ENCODE results near the gene PLIN5.
"Not testable (repeated sequence)": the region's sequence is repeated elsewhere in the genome, so short reads cannot be mapped to it uniquely, and the experiment has no call there.

PLIN5 gene

GRCh38 chr19:4542896-4543841, 8.1 kb upstream of the PLIN5 start:
- no peak for FAIRE-seq

- not testable (repeated sequence) for FAIRE-seq
Measured at GRCh38 chr19:4541806-4542145, 6.8 kb upstream of the PLIN5 start.

GRCh38 chr19:4541114-4541805, 6.2 kb upstream of the PLIN5 start:
- no peak for FAIRE-seq

GRCh38 chr19:4539693-4540581, 4.9 kb upstream of the PLIN5 start, which contains the start of gene LRG1:
Gene LRG1 (minus strand): TSS chr19:4540036. CDS start chr19:4540013, 23 bp downstream.
- FAIRE-seq: no peak

- FAIRE-seq: no peak
Measured at GRCh38 chr19:4539169-4539692, 4.2 kb upstream of the PLIN5 start.

- FAIRE-seq: no peak
Measured at GRCh38 chr19:4538601-4538954, 3.6 kb upstream of the PLIN5 start.

- no peak for FAIRE-seq
Measured at GRCh38 chr19:4537953-4538600, 3.1 kb upstream of the PLIN5 start.

- no peak for FAIRE-seq
Measured at GRCh38 chr19:4536798-4537197, 1.8 kb upstream of the PLIN5 start.

- FAIRE-seq: no peak
Measured at GRCh38 chr19:4533835-4534424, 1.1 kb downstream of the PLIN5 start.

- FAIRE-seq: no peak
Measured at GRCh38 chr19:4533334-4533733, 1.7 kb downstream of the PLIN5 start.

GRCh38 chr19:4531562-4532165, 3.4 kb downstream of the PLIN5 start:
- no peak for FAIRE-seq

- FAIRE-seq: no peak
Measured at GRCh38 chr19:4529924-4530522, 5.0 kb downstream of the PLIN5 start.

GRCh38 chr19:4528843-4529242, 6.2 kb downstream of the PLIN5 start:
- FAIRE-seq: no peak

- not testable (repeated sequence) for FAIRE-seq
Measured at GRCh38 chr19:4527377-4527776, 7.6 kb downstream of the PLIN5 start.

- no peak for FAIRE-seq
Measured at GRCh38 chr19:4525563-4526002, 9.4 kb downstream of the PLIN5 start.

GRCh38 chr19:4524808-4525562, 10.0 kb downstream of the PLIN5 start:
- no peak for FAIRE-seq

- FAIRE-seq: no peak
Measured at GRCh38 chr19:4523306-4524110, 11.5 kb downstream of the PLIN5 start.

GRCh38 chr19:4522291-4523002, 12.6 kb downstream of the PLIN5 start:
- FAIRE-seq: no peak

GRCh38 chr19:4521888-4522242, 13.2 kb downstream of the PLIN5 start:
- no peak for FAIRE-seq

Data from colon (tissue), 2 donors.